Activated CD8-positive, alpha-beta memory T cell treated with anti-CD3 and anti-CD28 coated beads, Interleukin-2, amount 10 ng/mL, durations not matched to agents 7 days and 5 days (primary cell): Measurements from ENCODE around the gene GNAS. TPM values are rescaled to one million over a fixed set of nuclear protein-coding genes. Genes with fewer than 3 reads are reported as not detected.

Source experiments
- ATAC-seq: fragments of 150-1000 bp; cut with Tn5 transposase; one replicate; pipeline ENCODE4 v1.10.0; 2021; ENCODE audit warnings: moderate library complexity
- CTCF ChIA-PET: fragments of 350-600 bp; sonication (Branson Sonifier 250); formaldehyde crosslinking; loops from one replicate; lab custom pipeline; 2021; ENCODE audit warnings: antibody characterized with exemption; lab: Charles Lee
- DNase-seq: peaks from one replicate; pipeline ENCODE4 v3.0.0-alpha.2; 2020
- H3K27ac Mint-ChIP-seq: one replicate; pipeline ENCODE4 v1.8.0; 2021; ENCODE audit warnings: mild to moderate bottlenecking, mixed read lengths
- H3K27me3 Mint-ChIP-seq: one replicate; pipeline ENCODE4 v1.8.0; 2021; ENCODE audit warnings: mixed read lengths
- H3K36me3 Mint-ChIP-seq: one replicate; pipeline ENCODE4 v1.8.0; 2021; ENCODE audit warnings: mild to moderate bottlenecking, mixed read lengths
- H3K4me1 Mint-ChIP-seq: one replicate; pipeline ENCODE4 v1.8.0; 2021; ENCODE audit warnings: mixed read lengths
- H3K4me3 Mint-ChIP-seq: one replicate; pipeline ENCODE4 v1.8.0; 2021; ENCODE audit warnings: mild to moderate bottlenecking, moderate library complexity, mixed read lengths
- H3K9me3 Mint-ChIP-seq: one replicate; pipeline ENCODE4 v1.8.0; 2022; ENCODE audit warnings: low read depth, mixed read lengths
- total RNA-seq, 2 experiments: library from RNA; stranded (reverse); gene quantifications; one replicate each; pipeline ENCODE4 v1.2.3, GENCODE V29; 2021

The GNAS gene
- total RNA-seq, 2 experiments from 2014 or later: 817 to 859 TPM

DNA sequence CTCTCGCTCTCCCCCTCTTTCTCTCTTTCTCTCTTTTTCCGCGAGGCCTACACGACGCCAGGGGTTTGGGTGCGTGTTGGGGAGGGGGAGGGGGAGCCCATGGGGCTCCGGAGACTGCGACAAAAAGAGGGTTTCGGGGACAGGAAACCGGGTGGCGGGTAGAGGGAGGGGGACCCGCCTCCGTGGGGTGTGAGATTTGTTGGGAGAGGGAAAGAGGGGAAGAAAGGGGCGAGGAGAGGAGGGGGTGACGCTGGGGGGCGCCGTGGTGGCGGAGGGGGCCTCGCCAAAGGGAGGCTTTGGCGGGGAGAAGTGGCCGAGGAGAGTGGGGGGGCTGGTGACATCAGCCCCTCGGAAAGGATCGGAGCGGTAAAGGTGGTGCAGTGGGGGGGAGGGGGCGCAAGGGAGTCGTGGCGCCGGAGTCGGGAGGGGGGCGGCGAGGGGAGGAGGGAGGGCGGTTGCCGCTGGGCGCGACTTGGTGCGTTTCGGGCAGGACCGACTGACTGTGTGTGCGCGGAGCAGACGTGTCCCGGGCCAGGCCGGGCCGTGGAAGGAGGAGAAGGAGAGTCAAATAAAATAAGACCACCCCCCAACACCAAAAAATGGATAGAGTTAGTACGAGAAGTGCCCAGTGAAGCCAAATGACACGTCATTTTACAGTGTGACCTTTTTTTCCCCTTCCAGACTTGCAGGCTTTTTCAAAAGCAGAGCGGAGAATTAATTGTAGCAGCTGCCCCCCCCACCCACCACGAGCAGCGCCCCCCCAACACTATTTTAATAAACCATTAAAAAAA lies 39.8 kb downstream of the GNAS start:
- Mint-ChIP-seq H3K4me1 (peaks cover 51% of the 10 kb centered on the region), H3K4me3 (peak overlapping the region; percentile 97), H3K36me3 (peaks cover 40% of the 10 kb centered on the region), H3K27me3 (no peaks in the 10 kb centered on the region), H3K9me3 (no peaks in the 10 kb centered on the region), H3K27ac (peak overlapping the region; percentile 98)
- peak; percentile 81 for DNase-seq
- ATAC-seq: peak; percentile 2
- CTCF ChIA-PET: no interaction called here

DNA sequence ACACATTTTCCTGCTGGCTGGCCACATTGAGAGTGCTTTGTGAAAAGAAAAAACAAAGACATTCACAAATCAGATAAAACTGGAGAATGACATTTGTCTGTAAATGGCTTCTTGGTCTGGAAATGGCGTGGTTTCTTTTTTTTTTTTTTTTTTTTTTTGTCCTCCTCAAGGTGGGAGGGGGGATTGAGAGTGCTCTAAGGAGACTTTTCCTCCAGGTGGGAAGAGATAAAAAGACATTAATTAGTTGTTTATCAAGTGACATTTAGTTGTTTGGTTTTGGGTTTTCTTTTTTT lies 40.4 kb downstream of the GNAS start:
- Mint-ChIP-seq H3K4me1 (peaks cover 51% of the 10 kb centered on the region), H3K27ac (peak overlapping the region; percentile 98), H3K36me3 (peaks cover 45% of the 10 kb centered on the region), H3K9me3 (no peaks in the 10 kb centered on the region), H3K4me3 (peak overlapping the region; percentile 97), H3K27me3 (no peaks in the 10 kb centered on the region)
- ATAC-seq (no peak), DNase-seq (no peak)
- CTCF ChIA-PET: no interaction called here

DNA sequence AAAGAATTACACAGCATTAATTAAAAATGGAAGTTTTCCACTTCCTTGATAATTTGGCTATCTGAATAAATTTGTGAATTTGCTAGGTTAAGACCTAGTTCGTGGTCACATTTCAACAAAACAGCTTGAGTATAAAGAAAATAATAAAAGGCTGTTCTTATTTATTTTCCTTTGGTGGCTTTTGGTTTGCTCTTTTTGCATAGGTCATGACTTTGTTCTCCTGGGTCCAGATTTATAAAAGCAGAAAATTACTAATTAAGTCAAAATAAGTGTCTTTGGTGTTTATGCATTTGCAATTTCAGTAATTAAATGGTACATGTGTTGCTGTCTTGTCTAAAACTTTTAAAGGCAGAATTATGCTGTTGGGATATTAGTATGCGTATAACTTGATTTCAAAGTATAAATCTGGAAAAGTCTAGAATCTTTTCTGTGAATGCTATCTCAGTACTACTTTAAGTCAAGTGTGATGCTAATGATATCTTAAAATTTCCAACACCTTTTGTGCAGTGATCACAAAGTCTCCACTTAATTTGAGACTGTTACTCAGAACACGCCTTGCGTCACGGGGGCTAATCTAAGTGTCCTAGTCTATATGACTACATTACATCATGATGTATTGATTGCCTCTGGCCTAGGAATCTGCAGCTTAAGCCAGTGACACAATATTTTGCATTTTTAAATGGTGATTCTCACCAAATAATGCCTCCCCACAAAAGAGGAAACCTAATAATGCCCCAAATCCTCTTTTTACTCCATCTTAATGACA lies 41.0 kb downstream of the GNAS start:
- peak overlapping the region; percentile 83 for H3K27ac Mint-ChIP-seq
- H3K4me3 Mint-ChIP-seq: peak overlapping the region; percentile 97
- H3K9me3 Mint-ChIP-seq: no peaks in the 10 kb centered on the region
- CTCF ChIA-PET: no interaction called here
- H3K4me1 Mint-ChIP-seq: peaks cover 50% of the 10 kb centered on the region
- DNase-seq (peak; percentile 80), ATAC-seq (no peak)
- H3K27me3 Mint-ChIP-seq: no peaks in the 10 kb centered on the region
- peaks cover 48% of the 10 kb centered on the region for H3K36me3 Mint-ChIP-seq

DNA sequence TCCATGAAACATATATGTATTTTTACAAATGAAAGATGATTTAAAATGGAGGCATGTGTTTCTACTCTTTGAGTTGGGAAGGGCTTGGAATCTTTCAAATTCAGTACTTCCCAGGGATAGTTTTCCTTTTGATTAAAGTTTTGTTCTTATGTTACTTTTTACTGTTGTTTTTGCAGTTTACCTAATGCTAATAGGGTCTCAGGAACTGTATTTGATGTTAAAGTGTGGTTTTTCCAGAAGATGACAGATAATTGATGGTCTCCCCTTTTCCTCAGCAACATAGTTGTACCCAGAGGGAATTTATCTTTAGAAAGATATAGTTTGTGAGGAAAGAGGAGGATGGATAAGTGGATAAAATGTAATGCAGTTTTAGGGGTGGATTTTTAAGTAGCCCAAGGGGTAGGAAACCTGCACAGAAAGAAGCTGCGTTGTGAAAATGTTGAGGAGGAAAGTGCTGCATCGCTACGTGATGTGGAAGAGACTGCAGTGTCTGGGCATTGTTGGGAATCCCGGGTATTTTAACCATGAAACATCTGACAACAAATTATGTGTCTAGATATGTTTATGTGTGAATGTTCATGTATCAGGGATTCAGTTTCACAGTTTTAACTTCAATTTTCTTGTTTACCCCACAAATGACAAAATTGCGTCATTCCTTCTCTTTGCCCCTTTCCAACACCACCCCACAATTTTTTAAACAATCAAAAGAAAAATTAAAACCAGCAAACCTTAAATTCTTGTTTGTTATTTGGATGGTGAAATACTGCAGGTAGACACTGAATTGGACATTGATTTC lies 42.3 kb downstream of the GNAS start:
- Mint-ChIP-seq H3K4me1 (peaks cover 52% of the 10 kb centered on the region), H3K4me3 (peak overlapping the region; percentile 60), H3K36me3 (peaks cover 57% of the 10 kb centered on the region), H3K27ac (peak overlapping the region; percentile 83), H3K27me3 (no peaks in the 10 kb centered on the region), H3K9me3 (no peaks in the 10 kb centered on the region)
- CTCF ChIA-PET: no interaction called here
- DNase-seq: no peak
- ATAC-seq: no peak

DNA sequence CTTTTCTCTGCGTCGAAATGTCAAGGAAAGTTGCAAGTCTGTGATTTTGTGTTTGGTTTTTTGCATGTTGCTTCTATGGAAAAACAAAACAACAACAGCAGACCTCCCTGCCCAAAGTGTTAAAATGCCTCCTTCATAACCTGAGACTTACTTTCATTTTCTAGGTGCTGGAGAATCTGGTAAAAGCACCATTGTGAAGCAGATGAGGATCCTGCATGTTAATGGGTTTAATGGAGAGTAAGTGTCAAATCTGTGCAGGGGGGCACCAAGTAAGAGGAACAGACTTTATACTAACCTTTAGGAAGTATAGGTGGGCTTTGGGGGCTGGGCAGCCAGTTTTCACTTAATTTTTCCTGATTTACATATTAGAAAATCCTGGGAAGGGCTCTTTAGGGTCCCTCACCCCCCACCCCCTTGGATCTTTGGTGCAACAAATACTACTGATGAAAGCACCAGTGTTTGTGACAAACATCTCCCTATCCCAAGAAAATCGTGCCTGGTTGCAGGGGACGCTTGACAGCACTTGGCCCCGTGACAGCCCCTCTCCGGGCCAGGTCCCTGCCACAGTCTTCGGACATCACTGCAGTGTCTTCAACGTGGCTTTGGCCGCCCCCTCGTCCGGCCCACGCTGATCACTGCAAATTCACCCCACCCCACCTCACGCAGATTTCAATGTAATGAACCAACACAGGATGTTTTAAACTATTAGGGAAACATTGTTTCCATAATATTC lies 43.1 kb downstream of the GNAS start:
- no peak for ATAC-seq
- CTCF ChIA-PET: no interaction called here
- peak overlapping the region; percentile 83 for H3K27ac Mint-ChIP-seq
- H3K36me3 Mint-ChIP-seq: peaks cover 61% of the 10 kb centered on the region
- H3K9me3 Mint-ChIP-seq: no peaks in the 10 kb centered on the region
- DNase-seq: no peak
- peak overlapping the region; percentile 60 for H3K4me3 Mint-ChIP-seq
- H3K27me3 Mint-ChIP-seq: no peaks in the 10 kb centered on the region
- H3K4me1 Mint-ChIP-seq: peaks cover 50% of the 10 kb centered on the region

DNA sequence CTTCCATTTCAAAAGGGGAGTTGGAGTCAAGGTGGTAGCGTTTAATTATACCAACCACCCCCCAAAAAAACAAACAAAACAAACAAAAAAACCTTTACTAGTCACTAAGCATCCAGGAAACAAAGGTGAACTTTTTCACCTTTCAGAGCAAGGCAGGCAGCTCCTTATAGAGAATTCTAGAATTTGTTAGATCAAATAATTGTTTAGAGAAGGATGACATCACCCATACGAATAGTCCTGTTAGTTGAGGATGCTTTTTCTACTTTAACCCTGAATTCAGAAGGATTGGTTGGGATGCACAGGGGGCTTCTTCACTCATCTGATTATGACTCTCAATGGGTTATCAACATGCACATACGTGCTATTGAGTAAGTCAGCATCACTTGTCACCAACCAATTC lies 44.3 kb downstream of the GNAS start:
- Mint-ChIP-seq H3K4me1 (peaks cover 50% of the 10 kb centered on the region), H3K27ac (peak overlapping the region; percentile 44), H3K36me3 (peaks cover 63% of the 10 kb centered on the region), H3K9me3 (no peaks in the 10 kb centered on the region), H3K27me3 (no peaks in the 10 kb centered on the region), H3K4me3 (no peak overlapping the region)
- DNase-seq (no peak), ATAC-seq (no peak)
- CTCF ChIA-PET: interaction anchor here (1.1 kb wide), 1 partner anchor 15 kb away, joined by 3 read pairs; no protein-coding TSS in a partner anchor

DNA sequence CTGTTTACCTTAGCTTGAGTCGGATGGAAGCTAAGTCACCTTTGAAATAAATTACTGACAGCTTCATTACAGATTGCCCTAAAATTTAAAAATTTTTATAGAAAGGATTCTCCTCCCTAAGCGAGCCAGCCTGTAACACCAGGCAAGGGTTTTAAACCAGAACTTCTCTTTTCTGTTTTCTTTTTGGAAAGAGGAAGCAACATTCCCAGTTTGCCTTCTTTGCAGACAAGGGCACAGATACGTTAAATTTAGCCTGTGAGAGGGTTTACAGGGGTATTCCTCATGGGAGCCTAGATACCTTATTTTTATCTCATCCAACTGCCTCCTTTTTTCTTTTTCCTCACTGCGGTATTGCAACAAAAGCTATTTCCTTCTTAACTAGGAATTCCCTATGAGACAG lies 45.0 kb downstream of the GNAS start:
- ATAC-seq (no peak), DNase-seq (no peak)
- Mint-ChIP-seq H3K36me3 (peaks cover 65% of the 10 kb centered on the region), H3K27ac (peak overlapping the region; percentile 57), H3K9me3 (no peaks in the 10 kb centered on the region), H3K4me3 (no peak overlapping the region), H3K4me1 (peaks cover 55% of the 10 kb centered on the region), H3K27me3 (no peaks in the 10 kb centered on the region)
- CTCF ChIA-PET: interaction anchor here (1.0 to 3.0 kb wide), 3 partner anchors 10 to 247 kb away, joined by 3 to 12 read pairs (median 4); no protein-coding TSS in a partner anchor

DNA sequence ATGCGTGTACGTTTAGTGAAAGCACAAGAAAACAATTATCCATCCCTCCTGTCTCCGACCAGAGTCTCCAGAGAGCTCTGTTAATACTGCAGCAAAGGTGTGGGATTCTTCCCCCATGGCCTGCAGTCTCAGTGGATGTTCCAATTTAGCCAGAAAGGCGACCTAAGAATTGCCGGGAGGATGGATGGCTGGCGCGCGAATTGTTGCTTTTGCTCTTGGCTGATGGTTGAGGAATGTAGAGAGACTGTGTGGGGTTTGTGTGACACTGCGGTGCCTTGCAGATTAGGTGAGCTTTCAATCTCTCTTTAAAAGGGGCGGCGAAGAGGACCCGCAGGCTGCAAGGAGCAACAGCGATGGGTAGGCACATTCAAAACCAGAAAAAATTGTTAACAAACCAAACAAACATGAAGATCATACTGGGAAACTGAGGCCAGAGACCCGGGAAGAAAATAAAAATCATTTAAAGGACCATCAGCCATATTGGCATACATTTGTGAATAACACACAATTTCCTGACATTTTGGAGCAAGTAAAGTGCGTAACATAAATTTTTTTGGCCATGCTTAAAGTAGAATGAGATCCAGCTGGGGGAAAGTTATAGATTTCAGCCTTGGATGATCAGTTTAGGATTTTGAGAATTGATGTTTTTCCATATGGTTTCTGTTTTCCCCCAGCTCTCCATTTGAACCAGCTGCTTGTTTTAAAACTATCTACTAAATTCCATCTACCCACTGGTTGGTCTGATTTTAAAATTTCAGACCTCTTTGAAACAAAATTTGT lies 46.3 kb downstream of the GNAS start:
- no peak for DNase-seq
- Mint-ChIP-seq H3K27ac (no peak overlapping the region), H3K27me3 (no peaks in the 10 kb centered on the region), H3K9me3 (no peaks in the 10 kb centered on the region), H3K36me3 (peaks cover 65% of the 10 kb centered on the region), H3K4me1 (peaks cover 53% of the 10 kb centered on the region), H3K4me3 (no peak overlapping the region)
- CTCF ChIA-PET: interaction anchor here (1.0 to 3.0 kb wide), 3 partner anchors 9 to 309 kb away, joined by 3 to 12 read pairs (median 3); no protein-coding TSS in a partner anchor
- no peak for ATAC-seq

DNA sequence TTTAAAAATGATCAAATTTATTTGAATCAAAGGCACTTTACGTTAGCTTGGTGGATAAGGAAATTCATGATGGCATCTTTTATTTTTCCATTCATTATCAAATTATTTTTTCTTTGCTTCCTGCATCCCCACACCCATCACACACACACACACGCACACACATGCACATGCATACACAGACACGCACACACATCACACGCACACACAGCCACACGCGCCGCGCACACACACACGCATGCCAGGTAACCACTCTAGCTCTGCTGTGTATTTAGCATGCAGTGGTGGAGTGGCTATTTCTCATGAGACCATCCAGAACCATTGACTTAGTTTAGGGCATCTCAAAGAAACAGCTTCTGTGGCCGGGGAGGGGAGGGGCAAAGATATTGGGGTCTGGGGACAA lies 47.0 kb downstream of the GNAS start:
- peaks cover 69% of the 10 kb centered on the region for H3K36me3 Mint-ChIP-seq
- no peaks in the 10 kb centered on the region for H3K9me3 Mint-ChIP-seq
- H3K4me3 Mint-ChIP-seq: no peak overlapping the region
- peaks cover 47% of the 10 kb centered on the region for H3K4me1 Mint-ChIP-seq
- H3K27ac Mint-ChIP-seq: no peak overlapping the region
- CTCF ChIA-PET: interaction anchor here (3.0 kb wide), 1 partner anchor 8 kb away, joined by 12 read pairs; no protein-coding TSS in a partner anchor
- no peaks in the 10 kb centered on the region for H3K27me3 Mint-ChIP-seq
- DNase-seq: no peak
- no peak for ATAC-seq

DNA sequence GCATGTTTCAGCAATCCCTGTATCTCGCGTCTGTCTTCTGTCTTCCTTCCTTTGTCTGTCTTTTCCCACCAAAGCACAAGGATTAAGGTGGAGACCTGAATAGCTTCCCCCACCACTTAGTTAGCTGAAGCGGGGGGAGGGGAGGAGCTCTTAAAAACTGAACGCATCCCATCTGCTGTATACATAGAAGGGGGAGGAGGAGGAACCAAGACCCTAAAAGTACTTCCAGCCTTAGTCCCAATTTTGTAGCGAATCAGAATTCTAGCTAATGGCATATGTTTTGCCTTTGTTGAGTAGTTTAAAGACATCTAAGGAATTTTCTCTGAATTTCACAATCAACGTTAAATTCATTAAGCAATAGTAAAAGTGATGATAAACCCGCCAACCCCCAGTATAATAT lies 47.9 kb downstream of the GNAS start:
- ATAC-seq (no peak), DNase-seq (no peak)
- no peaks in the 10 kb centered on the region for H3K9me3 Mint-ChIP-seq
- CTCF ChIA-PET: no interaction called here
- no peak overlapping the region for H3K4me3 Mint-ChIP-seq
- no peak overlapping the region for H3K27ac Mint-ChIP-seq
- H3K4me1 Mint-ChIP-seq: peaks cover 45% of the 10 kb centered on the region
- peaks cover 68% of the 10 kb centered on the region for H3K36me3 Mint-ChIP-seq
- no peaks in the 10 kb centered on the region for H3K27me3 Mint-ChIP-seq

DNA sequence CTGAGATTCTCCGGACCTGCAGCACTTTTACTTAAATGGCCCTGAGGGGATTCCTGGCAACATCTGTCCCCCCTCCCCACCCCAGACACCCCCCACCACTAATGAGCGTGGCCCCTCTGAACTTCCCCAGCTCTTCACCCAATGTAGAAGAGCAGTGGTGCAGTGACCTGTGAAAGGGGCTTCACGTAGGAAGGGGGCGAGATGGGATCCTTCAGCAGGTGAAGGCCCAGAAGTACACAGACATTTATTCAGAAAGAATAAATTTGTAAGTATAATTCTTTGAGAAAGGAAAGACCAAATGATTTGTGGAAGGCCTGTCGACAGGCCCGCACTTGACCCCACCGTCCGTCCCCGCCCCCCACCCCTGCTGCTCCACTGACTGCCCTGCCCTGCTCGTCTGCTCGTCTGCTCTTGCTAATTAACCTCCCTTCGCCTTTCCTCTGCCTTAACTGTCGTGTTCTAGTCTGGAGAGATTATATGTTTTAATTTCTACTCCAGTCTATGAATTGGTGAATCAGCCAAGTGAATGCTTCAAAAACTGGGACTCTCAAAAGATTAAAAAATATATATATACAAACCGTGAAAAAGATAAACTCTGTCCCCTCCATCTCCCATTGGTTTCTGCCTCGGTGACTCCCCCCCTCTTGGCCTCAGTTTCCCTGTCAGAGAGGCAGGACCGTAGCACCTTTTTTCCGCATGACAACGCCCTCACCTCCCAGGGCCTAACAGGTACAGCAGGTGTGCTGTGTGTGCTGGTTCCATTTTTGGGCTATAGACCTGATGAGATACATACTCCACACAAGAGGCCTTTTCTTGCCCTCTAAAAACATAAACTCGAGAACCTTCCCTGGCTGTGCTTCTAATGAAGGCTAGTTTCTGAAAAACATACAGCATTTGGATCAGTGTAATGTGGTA lies 49.2 kb downstream of the GNAS start:
- Mint-ChIP-seq H3K4me3 (no peak overlapping the region), H3K27ac (no peak overlapping the region), H3K36me3 (peaks cover 64% of the 10 kb centered on the region), H3K9me3 (no peaks in the 10 kb centered on the region), H3K27me3 (no peaks in the 10 kb centered on the region), H3K4me1 (peaks cover 42% of the 10 kb centered on the region)
- CTCF ChIA-PET: no interaction called here
- ATAC-seq (no peak), DNase-seq (no peak)
